HG02870 (cell line): ENCODE results near the gene MAPK8.
A peak's percentile ranks its signal among the peaks of the same experiment; 100 is the strongest.

Source experiments
- ATAC-seq: cut with Tn5 transposase; IDR thresholded peaks from one replicate; pipeline ENCODE4 v1.9.1; 2021; ENCODE audit warnings: mild to moderate bottlenecking, moderate library complexity; ENCODE audit not compliant: unreplicated experiment

The MAPK8 gene

GRCh38 chr10:48291190-48291589 lies 15.3 kb upstream of the MAPK8 start:
- no peak for ATAC-seq

GRCh38 chr10:48292616-48293015 lies 13.9 kb upstream of the MAPK8 start:
- no peak for ATAC-seq

GRCh38 chr10:48294431-48294830 lies 12.0 kb upstream of the MAPK8 start:
- ATAC-seq = no peak

GRCh38 chr10:48296576-48297098 lies 9.8 kb upstream of the MAPK8 start:
- ATAC-seq = no peak

- ATAC-seq = no peak
Measured at GRCh38 chr10:48299066-48299465, 7.4 kb upstream of the MAPK8 start.

GRCh38 chr10:48299692-48300091 lies 6.8 kb upstream of the MAPK8 start:
- no peak for ATAC-seq

- ATAC-seq = no peak
Measured at GRCh38 chr10:48300556-48300955, 5.9 kb upstream of the MAPK8 start.

GRCh38 chr10:48302515-48303476 lies 3.7 kb upstream of the MAPK8 start:
- ATAC-seq = no peak

- ATAC-seq = no peak
Measured at GRCh38 chr10:48305905-48306264, 592 bp upstream of the MAPK8 start.

GRCh38 chr10:48306870-48307710 lies 613 bp downstream of the MAPK8 start:
- ATAC-seq = peak; percentile 35

GRCh38 chr10:48307711-48308018 lies 1.2 kb downstream of the MAPK8 start:
- no peak for ATAC-seq

GRCh38 chr10:48309711-48310226 lies 3.3 kb downstream of the MAPK8 start:
- no peak for ATAC-seq

GRCh38 chr10:48314107-48314506 lies 7.6 kb downstream of the MAPK8 start:
- no peak for ATAC-seq

- no peak for ATAC-seq
Measured at GRCh38 chr10:48316236-48316635, 9.8 kb downstream of the MAPK8 start.

- no peak for ATAC-seq
Measured at GRCh38 chr10:48317321-48317990, 11.0 kb downstream of the MAPK8 start.

- ATAC-seq = no peak
Measured at GRCh38 chr10:48322017-48322416, 15.5 kb downstream of the MAPK8 start.

- no peak for ATAC-seq
Measured at GRCh38 chr10:48324580-48324979, 18.1 kb downstream of the MAPK8 start.

- no peak for ATAC-seq
Measured at GRCh38 chr10:48330269-48330668, 23.8 kb downstream of the MAPK8 start.

GRCh38 chr10:48331436-48331835 lies 25.0 kb downstream of the MAPK8 start:
- no peak for ATAC-seq

GRCh38 chr10:48332166-48332870 lies 25.8 kb downstream of the MAPK8 start:
- ATAC-seq = no peak
